ENCODE results near the gene CD3D.

CD3D gene

DNA sequence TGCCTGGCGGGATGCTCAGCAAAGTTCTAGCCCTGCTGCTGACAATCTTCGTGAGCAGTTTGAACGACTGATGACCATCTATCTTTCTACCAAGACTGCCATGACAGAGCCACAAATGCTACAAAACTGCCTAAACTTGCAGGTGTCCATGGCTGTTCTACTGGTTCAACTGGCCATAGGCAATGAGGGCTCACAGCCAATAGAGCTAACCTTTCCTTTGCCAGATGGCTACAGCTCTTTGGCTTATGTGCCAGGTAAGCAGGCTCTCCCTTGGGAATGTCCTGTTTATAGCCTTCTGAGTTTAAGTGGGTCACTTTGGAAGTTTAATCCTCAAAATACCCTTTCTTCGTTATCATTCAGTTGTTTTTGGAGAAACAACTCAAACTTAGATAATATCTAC, 37.0 kb upstream of the CD3D start:
- no peak for TF ChIP-seq TCF12 (IDR thresholded peaks at IDR 0.05; ENCODE audit: low read depth)
- TF ChIP-seq EP300 (IDR thresholded peaks at IDR 0.05; ENCODE audit: borderline replicate concordance) = no peak
- TF ChIP-seq, protein P1, sequence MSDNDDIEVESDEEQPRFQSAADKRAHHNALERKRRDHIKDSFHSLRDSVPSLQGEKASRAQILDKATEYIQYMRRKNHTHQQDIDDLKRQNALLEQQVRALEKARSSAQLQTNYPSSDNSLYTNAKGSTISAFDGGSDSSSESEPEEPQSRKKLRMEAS (IDR thresholded peaks at IDR 0.05) = no peak

DNA sequence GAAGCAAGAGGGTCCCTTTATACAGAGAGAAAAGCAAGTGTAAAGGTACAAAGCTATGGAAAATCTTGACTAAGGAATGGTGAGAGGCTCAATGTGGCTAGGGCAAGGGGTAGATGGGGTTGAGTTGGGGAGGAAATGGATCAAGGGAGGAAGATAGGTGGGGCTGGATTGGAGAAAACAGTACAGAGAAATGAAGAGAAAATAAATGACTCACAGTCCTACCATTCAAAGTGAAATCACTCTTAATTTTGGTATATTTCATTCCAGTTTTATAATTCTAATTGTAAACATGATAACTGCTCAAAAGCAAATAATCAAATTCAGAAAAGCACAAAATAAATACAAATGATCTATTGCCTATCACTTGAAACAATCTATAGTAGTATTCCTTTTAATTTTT, 33.5 kb upstream of the CD3D start:
- TF ChIP-seq YY1 (IDR thresholded peaks at IDR 0.05; ENCODE audit: low read depth) (no peak), NFIC (IDR thresholded peaks at IDR 0.05) (no peak), TEAD4 (IDR thresholded peaks at IDR 0.05) (no peak), RAD21 (IDR thresholded peaks at IDR 0.05; ENCODE audit: low read depth) (no peak), ZBTB7A (IDR thresholded peaks at IDR 0.05; ENCODE audit: low read depth) (no peak), CREB1 (IDR thresholded peaks at IDR 0.05; ENCODE audit: low read depth) (no peak), TCF12 (IDR thresholded peaks at IDR 0.05; ENCODE audit: low read depth) (no peak), EP300 (IDR thresholded peaks at IDR 0.05; ENCODE audit: borderline replicate concordance) (no peak), CEBPB (IDR thresholded peaks at IDR 0.05) (no peak), FOXM1 (IDR thresholded peaks at IDR 0.05; ENCODE audit: borderline replicate concordance, low read depth) (no peak)
- TF ChIP-seq, protein P1 (IDR thresholded peaks at IDR 0.05) = no peak
- TF ChIP-seq, protein P2, sequence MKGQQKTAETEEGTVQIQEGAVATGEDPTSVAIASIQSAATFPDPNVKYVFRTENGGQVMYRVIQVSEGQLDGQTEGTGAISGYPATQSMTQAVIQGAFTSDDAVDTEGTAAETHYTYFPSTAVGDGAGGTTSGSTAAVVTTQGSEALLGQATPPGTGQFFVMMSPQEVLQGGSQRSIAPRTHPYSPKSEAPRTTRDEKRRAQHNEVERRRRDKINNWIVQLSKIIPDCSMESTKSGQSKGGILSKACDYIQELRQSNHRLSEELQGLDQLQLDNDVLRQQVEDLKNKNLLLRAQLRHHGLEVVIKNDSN (IDR thresholded peaks at IDR 0.05) = no peak
- TF ChIP-seq, protein P3, sequence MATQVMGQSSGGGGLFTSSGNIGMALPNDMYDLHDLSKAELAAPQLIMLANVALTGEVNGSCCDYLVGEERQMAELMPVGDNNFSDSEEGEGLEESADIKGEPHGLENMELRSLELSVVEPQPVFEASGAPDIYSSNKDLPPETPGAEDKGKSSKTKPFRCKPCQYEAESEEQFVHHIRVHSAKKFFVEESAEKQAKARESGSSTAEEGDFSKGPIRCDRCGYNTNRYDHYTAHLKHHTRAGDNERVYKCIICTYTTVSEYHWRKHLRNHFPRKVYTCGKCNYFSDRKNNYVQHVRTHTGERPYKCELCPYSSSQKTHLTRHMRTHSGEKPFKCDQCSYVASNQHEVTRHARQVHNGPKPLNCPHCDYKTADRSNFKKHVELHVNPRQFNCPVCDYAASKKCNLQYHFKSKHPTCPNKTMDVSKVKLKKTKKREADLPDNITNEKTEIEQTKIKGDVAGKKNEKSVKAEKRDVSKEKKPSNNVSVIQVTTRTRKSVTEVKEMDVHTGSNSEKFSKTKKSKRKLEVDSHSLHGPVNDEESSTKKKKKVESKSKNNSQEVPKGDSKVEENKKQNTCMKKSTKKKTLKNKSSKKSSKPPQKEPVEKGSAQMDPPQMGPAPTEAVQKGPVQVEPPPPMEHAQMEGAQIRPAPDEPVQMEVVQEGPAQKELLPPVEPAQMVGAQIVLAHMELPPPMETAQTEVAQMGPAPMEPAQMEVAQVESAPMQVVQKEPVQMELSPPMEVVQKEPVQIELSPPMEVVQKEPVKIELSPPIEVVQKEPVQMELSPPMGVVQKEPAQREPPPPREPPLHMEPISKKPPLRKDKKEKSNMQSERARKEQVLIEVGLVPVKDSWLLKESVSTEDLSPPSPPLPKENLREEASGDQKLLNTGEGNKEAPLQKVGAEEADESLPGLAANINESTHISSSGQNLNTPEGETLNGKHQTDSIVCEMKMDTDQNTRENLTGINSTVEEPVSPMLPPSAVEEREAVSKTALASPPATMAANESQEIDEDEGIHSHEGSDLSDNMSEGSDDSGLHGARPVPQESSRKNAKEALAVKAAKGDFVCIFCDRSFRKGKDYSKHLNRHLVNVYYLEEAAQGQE (IDR thresholded peaks at IDR 0.05; ENCODE audit: low read depth) = no peak

DNA sequence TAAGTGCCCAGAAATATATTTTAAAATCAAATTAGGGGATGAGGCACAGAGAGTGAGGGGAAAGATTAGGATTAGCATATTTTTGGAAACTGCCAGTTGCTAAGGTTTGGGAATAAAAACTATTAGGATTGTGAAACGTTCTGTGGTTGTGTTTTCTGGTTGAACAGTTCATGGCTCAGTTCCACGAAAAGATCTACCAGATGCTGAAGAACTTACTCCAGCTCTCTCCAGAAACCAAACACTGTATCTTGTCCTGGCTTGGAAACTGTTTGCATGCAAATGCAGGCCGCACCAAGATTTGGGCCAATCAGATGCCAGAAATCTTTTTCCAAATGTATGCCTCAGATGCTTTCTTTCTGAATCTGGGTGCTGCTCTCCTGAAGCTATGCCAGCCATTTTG, 32.2 kb upstream of the CD3D start:
- no peak for TF ChIP-seq ZBTB7A (IDR thresholded peaks at IDR 0.05; ENCODE audit: low read depth)
- TF ChIP-seq TEAD4 (IDR thresholded peaks at IDR 0.05) = no peak
- TF ChIP-seq TAF1 (IDR thresholded peaks at IDR 0.05; ENCODE audit: low read depth) = no peak
- TF ChIP-seq, protein P1 (IDR thresholded peaks at IDR 0.05) = no peak
- TF ChIP-seq TCF12 (IDR thresholded peaks at IDR 0.05; ENCODE audit: low read depth) = no peak
- no peak for TF ChIP-seq CEBPB (IDR thresholded peaks at IDR 0.05)
- no peak for TF ChIP-seq EP300 (IDR thresholded peaks at IDR 0.05; ENCODE audit: borderline replicate concordance)

DNA sequence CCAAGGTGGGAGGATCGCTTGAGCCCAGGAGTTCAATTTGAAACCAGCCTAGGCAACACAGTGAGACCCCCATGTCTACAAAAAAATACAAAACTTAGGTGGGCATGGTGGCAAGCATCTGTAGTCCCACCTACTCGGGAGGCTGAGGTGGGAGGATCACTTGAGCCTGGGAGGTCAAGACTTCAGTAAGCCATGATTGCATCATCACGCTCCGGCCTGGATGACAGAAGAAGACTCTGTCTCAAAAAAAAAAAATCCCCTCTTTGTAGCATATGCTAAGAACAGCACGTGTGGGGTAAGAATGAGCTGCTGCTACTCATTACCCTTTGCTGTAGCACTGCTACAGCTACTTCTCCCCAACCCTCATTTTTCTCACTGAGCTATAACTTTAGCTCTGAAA, 31.4 kb upstream of the CD3D start:
- no peak for TF ChIP-seq YY1 (IDR thresholded peaks at IDR 0.05; ENCODE audit: low read depth)
- TF ChIP-seq TEAD4 (IDR thresholded peaks at IDR 0.05) = no peak
- TF ChIP-seq EGR1 (IDR thresholded peaks at IDR 0.05) = no peak
- TF ChIP-seq, protein P3 (IDR thresholded peaks at IDR 0.05; ENCODE audit: low read depth) = no peak
- TF ChIP-seq, protein P1 (IDR thresholded peaks at IDR 0.05) = no peak
- TF ChIP-seq RAD21 (IDR thresholded peaks at IDR 0.05; ENCODE audit: low read depth) = no peak
- no peak for TF ChIP-seq NFIC (IDR thresholded peaks at IDR 0.05)

DNA sequence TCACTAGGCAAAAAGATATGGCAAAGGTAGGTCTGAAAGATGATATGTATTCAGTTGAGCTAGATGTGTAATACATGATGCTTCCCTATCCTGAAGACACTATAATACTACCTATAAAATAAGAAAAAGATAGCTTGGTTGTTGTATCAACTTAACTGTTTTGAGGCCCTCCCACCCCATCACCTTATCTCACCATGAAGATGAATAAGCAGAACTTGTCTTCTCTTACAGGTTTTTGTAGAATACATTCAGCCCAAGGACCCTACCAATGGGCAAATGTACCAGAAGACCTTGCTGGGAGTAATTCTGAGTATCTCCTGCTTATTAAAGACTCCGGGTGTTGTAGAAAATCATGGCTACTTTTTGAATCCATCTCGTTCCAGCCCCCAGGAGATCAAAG, 30.8 kb upstream of the CD3D start:
- TF ChIP-seq EGR1 (IDR thresholded peaks at IDR 0.05) (no peak), YY1 (IDR thresholded peaks at IDR 0.05; ENCODE audit: low read depth) (no peak), TCF12 (IDR thresholded peaks at IDR 0.05; ENCODE audit: low read depth) (no peak), TEAD4 (IDR thresholded peaks at IDR 0.05) (no peak), TAF1 (IDR thresholded peaks at IDR 0.05; ENCODE audit: low read depth) (no peak), FOXM1 (IDR thresholded peaks at IDR 0.05; ENCODE audit: borderline replicate concordance, low read depth) (no peak), NFIC (IDR thresholded peaks at IDR 0.05) (no peak)
- TF ChIP-seq, protein P1 (IDR thresholded peaks at IDR 0.05) = no peak

DNA sequence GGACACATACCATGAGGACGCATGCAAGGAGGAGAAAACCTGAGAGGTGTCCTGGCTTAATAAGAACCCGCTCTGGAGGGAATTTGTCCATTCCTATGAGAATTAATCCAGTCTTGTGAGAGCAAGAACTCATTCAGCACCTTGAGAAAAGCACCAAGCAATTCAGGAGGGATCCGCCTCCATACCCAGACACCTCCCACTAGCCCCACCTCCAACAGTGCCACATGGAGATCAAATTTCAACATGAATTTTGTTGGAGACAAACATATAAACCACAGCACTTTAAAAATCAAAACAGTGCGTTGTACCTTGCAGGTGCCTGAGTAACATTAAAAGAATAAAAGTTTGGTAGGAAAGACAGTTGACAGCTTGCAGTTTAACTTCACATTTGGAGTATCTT, 28.3 kb upstream of the CD3D start:
- TF ChIP-seq EP300 (IDR thresholded peaks at IDR 0.05; ENCODE audit: borderline replicate concordance) (no peak), TCF12 (IDR thresholded peaks at IDR 0.05; ENCODE audit: low read depth) (no peak), CEBPB (IDR thresholded peaks at IDR 0.05) (no peak), ZBTB7A (IDR thresholded peaks at IDR 0.05; ENCODE audit: low read depth) (no peak), CREB1 (IDR thresholded peaks at IDR 0.05; ENCODE audit: low read depth) (no peak), TAF1 (IDR thresholded peaks at IDR 0.05; ENCODE audit: low read depth) (no peak), TEAD4 (IDR thresholded peaks at IDR 0.05) (no peak), NFIC (IDR thresholded peaks at IDR 0.05) (no peak), RAD21 (IDR thresholded peaks at IDR 0.05; ENCODE audit: low read depth) (no peak), YY1 (IDR thresholded peaks at IDR 0.05; ENCODE audit: low read depth) (no peak), EGR1 (IDR thresholded peaks at IDR 0.05) (no peak), FOXM1 (IDR thresholded peaks at IDR 0.05; ENCODE audit: borderline replicate concordance, low read depth) (no peak)
- TF ChIP-seq, protein P1 (IDR thresholded peaks at IDR 0.05) = no peak
- TF ChIP-seq, protein P3 (IDR thresholded peaks at IDR 0.05; ENCODE audit: low read depth) = no peak
- TF ChIP-seq, protein P2 (IDR thresholded peaks at IDR 0.05) = no peak
